T-helper 2 cell (primary cell): Measurements from ENCODE around the gene FAM53B.

ENCODE experiments used
- DNase-seq, 5 experiments: peaks; one replicate each; pipeline versions ENCODE4 v3.0.0 to v3.0.0-alpha.2; 2012 to 2022

The FAM53B gene

GRCh38 chr10:124677749-124678556 is 66.2 kb downstream of the FAM53B start:
- DNase-seq = peak in 1 of 5 experiments; percentile 30

GRCh38 chr10:124677293-124677699 is 66.9 kb downstream of the FAM53B start:
- no peak for DNase-seq

GRCh38 chr10:124676416-124677062 is 67.6 kb downstream of the FAM53B start:
- no peak for DNase-seq

- DNase-seq = no peak
Measured at GRCh38 chr10:124675824-124676223, 68.4 kb downstream of the FAM53B start.

DNA sequence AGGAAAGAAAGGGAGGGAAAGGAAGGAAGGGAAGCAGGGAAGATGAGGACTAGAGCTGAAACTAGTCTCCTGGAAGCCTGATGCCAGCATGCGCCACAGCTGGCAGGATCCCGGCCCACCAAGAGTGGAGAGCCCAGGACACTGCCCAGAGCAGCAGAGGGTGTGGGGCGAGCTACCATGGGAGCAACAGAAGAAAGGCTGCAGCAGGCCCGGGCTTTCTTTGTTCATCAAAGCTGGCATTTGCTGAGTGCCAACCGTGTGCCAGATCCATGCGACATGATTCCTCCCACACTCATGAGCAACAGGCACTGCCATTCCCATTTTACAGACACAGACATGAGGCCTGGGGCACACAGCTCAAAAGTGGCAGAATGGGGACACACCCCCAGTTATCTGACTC is 68.9 kb downstream of the FAM53B start:
- DNase-seq = no peak

DNA sequence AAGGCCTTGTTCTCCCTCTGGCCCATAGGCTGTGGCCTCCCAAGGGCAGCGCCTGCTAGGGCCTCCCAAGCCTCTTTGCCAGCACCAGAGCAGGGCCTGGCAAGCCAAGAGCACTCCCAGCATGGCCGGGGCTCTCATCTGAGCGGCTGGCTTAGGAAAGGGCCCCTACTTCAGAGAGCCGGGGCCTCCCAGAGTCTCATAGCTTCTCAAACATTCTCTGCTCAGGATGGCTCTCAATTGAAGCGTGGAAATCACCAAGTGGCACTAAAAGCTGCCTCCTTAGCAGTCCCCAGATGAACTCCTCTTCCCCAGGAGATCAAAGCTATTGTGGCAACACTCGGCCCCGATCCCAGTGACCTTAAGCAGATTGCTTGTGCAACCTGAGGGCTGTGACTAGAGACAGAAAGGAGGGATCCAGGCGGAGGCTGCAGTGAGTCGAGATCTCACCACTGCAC is 69.4 kb downstream of the FAM53B start:
- DNase-seq = no peak

- no peak for DNase-seq
Measured at GRCh38 chr10:124672181-124672638, 72.0 kb downstream of the FAM53B start.

DNA sequence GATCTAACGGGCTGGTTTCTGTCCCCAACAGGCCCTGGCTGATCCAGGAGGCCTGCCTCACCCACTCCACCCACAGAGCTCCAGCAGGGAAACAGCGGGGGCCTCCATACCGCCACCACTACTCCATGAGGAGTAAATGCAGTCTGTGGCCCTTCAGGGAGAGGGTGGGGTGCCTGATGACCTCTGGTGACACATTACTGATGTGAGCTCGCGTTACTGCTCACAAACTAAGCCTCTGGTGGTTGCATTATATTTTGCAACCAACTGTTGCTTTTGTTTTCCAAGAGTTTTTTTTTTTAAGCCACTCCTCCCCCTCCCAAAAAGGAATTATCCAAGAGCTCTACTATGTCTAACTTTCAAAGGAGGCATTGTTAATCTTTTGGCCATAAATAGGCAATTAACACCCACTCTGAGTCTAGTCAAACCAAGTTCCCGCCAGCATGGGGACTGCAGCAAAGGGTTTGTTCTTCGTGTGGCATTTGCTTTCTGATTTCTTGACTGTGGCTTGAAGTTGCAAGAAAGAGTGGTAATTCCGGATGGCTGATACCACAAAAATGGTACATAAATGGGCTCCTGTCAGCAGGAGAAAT is 72.6 kb downstream of the FAM53B start:
- peak in 1 of 5 experiments; percentile 56 for DNase-seq

GRCh38 chr10:124670849-124671248 is 73.3 kb downstream of the FAM53B start:
- no peak for DNase-seq

GRCh38 chr10:124669824-124670654 is 74.1 kb downstream of the FAM53B start:
- no peak for DNase-seq

DNA sequence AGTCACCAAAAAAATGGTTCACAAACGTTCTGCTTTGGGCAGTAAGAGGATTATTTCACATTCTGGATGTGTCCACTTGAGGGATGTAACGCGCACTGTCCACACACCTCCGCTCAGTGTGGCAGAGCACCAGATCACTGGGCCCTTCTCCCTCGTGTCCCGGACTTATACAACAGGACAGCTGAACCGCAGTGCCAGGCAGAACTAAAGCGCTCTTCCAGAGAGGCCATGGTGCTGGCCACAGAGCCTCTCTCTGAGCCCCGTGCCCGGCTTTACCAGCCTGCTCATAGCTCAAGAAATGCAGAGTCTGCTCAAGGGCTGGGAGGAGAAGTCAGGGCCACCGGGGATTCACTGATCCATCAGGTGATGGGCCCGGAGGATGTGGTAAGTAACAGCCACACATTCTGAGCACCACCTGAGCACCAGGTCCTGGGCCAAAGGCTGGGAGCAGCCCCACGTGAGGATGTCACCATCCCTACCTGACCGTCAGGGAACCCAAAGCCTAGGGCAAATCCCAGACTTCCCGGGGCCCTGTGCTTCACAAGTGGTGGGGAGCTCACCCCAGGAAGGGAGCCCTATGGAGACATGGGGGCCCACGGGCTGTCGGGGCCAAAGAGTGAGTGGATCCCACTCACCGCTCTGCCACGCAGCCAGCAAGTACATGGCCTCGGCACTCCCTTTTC is 74.9 kb downstream of the FAM53B start:
- no peak for DNase-seq

GRCh38 chr10:124668517-124669051 is 75.6 kb downstream of the FAM53B start:
- no peak for DNase-seq

GRCh38 chr10:124667425-124668345 is 76.5 kb downstream of the FAM53B start:
- DNase-seq = no peak

- no peak for DNase-seq
Measured at GRCh38 chr10:124666494-124666893, 77.7 kb downstream of the FAM53B start.

DNA sequence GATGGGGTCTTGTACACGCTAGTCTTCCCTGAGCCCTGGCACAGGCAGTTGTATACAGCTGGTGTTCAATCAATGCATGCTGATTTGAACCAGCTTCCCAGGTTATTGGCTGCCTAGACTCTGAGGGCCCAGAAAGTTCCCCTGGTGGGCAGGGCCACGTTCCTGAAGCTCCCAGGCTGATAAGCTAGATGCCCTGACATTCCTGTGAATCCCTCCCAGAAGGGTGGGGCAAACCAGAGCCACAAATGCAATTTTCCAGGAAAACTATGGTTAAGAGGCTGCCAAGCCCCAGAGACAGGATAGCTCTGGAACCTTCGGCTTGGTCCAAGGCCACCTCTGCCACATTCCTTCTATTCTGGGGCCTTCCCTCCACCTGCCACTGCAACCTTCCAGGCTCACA is 78.2 kb downstream of the FAM53B start:
- DNase-seq = no peak

- DNase-seq = no peak
Measured at GRCh38 chr10:124665558-124665957, 78.6 kb downstream of the FAM53B start.

DNA sequence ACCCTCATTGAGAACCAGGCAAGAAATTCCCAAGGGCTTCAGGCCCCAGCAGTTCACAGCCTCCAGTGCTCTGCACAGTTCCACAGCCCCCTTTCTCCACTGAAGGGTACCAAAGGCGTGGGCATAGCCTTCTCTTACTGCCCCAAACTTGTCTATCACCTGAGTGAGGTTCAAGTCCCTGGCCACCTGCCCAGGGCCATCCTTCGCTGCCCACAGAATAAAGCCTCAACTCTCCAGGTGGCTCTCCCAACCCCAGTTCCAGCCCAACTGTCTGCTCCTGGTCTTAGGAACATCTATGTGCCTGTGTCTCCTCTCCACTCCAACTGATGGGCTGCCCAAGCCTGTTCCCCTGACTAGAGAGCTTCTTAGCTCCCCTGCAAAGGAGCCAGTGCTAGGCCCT is 79.1 kb downstream of the FAM53B start:
- DNase-seq = no peak

DNA sequence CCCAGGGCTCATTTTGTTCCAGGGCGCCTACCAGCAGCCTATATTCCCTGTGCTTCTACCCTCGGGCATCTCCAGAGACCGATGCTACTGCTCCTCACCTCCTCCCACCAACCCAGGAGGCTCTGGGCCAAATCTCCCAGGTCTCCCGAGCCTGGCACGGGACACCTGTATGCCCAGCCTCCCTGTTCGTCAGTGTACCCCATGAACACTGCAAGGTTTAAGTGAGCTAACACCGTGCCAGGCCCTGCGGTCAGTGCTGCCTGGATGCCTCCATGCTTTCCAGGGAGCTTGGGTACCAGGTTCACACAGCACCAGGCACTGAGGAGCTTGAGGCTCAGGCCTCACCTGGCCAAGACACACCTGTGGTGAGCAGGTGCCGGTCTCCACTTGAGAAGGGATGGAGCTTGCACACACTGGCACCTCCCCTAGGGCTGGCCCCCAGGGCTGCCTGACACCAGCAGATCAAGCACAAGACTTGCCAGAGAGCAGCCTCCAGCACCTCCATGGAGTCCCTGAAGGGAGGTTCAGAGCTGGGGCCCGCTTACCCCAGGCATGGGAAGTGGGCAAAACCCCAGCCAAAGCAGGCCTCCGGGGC is 80.3 kb downstream of the FAM53B start:
- no peak for DNase-seq

DNA sequence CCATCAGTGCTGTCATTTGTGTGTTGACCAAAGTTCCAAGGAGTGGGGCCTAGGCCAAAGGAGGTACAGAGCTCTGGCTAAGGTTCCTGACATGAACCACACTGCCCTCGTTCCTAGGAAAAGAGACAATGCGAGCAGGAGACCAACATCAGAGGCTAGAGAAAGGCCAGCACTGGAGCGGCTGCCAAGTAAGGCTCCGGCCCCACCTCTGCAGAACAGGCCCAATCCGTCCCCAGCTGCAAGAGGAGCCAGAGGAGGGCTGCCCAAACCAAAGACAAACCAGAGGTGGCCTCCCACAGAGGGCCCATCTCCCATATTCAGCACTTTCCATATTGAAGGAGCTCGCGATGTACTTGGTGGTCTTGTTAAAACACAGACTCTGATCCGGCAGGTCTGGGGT is 81.0 kb downstream of the FAM53B start:
- DNase-seq = no peak

- no peak for DNase-seq
Measured at GRCh38 chr10:124661660-124662180, 82.5 kb downstream of the FAM53B start.
